SK-N-SH treated with all-trans-retinoic acid at 6 μM for 48 hours (cell line): ENCODE results near the gene KXD1.

Experiments
- ARNTL ChIP-seq: fragments of 450-650 bp; formaldehyde crosslinking; IDR thresholded peaks from 2 replicates; pipeline ENCODE4 v1.5.0; 2020; ENCODE audit warnings: low read depth, mild to moderate bottlenecking, moderate library complexity, borderline replicate concordance
- ESRRG ChIP-seq: fragments of 250-450 bp; sonication (Bioruptor Pico); IDR thresholded peaks from 2 replicates; pipeline ENCODE4 v1.6.1; 2021; ENCODE audit warnings: mild to moderate bottlenecking
- TCF4 ChIP-seq: fragments of 250-450 bp; sonication (Bioruptor Pico); IDR thresholded peaks from 2 replicates; pipeline ENCODE4 v1.8.0; 2021; ENCODE audit warnings: mild to moderate bottlenecking, moderate library complexity, borderline replicate concordance
- ZC3H10 ChIP-seq: fragments of 250-450 bp; sonication (Bioruptor Pico); IDR thresholded peaks from 2 replicates; pipeline ENCODE4 v1.5.1; 2021; ENCODE audit warnings: mild to moderate bottlenecking, moderate library complexity
- ZFP3 ChIP-seq: fragments of 250-450 bp; sonication (Bioruptor Pico); IDR thresholded peaks from 2 replicates; pipeline ENCODE4 v1.5.0; 2020; ENCODE audit warnings: mild to moderate bottlenecking, moderate library complexity
- ZFP30 ChIP-seq: fragments of 450-650 bp; formaldehyde crosslinking; IDR thresholded peaks from 2 replicates; pipeline ENCODE4 v1.5.0; 2022; ENCODE audit warnings: mild to moderate bottlenecking, moderate library complexity
- TF ChIP-seq, protein P1 (sequence below): fragments of 250-450 bp; sonication (Bioruptor Pico); IDR thresholded peaks from 2 replicates; pipeline ENCODE4 v1.8.0; 2021; ENCODE audit warnings: low read depth, mild to moderate bottlenecking, moderate library complexity, borderline replicate concordance
- TF ChIP-seq, protein P2 (sequence below): fragments of 250-450 bp; sonication (Bioruptor Pico); IDR thresholded peaks from 2 replicates; pipeline ENCODE4 v1.5.0; 2020; ENCODE audit warnings: mild to moderate bottlenecking, moderate library complexity

- TF ChIP-seq, protein P1, sequence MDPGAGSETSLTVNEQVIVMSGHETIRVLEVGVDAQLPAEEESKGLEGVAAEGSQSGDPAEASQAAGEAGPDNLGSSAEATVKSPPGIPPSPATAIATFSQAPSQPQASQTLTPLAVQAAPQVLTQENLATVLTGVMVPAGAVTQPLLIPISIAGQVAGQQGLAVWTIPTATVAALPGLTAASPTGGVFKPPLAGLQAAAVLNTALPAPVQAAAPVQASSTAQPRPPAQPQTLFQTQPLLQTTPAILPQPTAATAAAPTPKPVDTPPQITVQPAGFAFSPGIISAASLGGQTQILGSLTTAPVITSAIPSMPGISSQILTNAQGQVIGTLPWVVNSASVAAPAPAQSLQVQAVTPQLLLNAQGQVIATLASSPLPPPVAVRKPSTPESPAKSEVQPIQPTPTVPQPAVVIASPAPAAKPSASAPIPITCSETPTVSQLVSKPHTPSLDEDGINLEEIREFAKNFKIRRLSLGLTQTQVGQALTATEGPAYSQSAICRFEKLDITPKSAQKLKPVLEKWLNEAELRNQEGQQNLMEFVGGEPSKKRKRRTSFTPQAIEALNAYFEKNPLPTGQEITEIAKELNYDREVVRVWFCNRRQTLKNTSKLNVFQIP (CRISPR knock-in tag), result no peak
- TF ChIP-seq ZFP3 (CRISPR knock-in tag) (no peak), TCF4 (CRISPR knock-in tag) (no peak), ARNTL (CRISPR knock-in tag) (no peak), ESRRG (CRISPR knock-in tag) (no peak), ZC3H10 (no peak), ZFP30 (CRISPR knock-in tag) (no peak)
- TF ChIP-seq, protein P2, sequence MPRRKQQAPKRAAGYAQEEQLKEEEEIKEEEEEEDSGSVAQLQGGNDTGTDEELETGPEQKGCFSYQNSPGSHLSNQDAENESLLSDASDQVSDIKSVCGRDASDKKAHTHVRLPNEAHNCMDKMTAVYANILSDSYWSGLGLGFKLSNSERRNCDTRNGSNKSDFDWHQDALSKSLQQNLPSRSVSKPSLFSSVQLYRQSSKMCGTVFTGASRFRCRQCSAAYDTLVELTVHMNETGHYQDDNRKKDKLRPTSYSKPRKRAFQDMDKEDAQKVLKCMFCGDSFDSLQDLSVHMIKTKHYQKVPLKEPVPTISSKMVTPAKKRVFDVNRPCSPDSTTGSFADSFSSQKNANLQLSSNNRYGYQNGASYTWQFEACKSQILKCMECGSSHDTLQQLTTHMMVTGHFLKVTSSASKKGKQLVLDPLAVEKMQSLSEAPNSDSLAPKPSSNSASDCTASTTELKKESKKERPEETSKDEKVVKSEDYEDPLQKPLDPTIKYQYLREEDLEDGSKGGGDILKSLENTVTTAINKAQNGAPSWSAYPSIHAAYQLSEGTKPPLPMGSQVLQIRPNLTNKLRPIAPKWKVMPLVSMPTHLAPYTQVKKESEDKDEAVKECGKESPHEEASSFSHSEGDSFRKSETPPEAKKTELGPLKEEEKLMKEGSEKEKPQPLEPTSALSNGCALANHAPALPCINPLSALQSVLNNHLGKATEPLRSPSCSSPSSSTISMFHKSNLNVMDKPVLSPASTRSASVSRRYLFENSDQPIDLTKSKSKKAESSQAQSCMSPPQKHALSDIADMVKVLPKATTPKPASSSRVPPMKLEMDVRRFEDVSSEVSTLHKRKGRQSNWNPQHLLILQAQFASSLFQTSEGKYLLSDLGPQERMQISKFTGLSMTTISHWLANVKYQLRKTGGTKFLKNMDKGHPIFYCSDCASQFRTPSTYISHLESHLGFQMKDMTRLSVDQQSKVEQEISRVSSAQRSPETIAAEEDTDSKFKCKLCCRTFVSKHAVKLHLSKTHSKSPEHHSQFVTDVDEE (CRISPR knock-in tag), result no peak
Measured at GRCh38 chr19:18542941-18543813, 14.5 kb upstream of the KXD1 start, which contains the start of gene FKBP8.
